ENCODE measurements around the gene SLC41A3.
"Not testable (repeated sequence)": the region's sequence is repeated elsewhere in the genome, so short reads cannot be mapped to it uniquely, and the experiment has no call there.

The SLC41A3 gene

GRCh38 chr3:126106336-126107202, 22.6 kb upstream of the SLC41A3 start:
- TF ChIP-seq ZNF274 (IDR thresholded peaks at IDR 0.05; ENCODE audit: low read depth, low read length), result no peak
- no peak overlapping the region for H3K4me3 ChIP-seq (ENCODE audit: low read length)

GRCh38 chr3:126105691-126106187, 21.8 kb upstream of the SLC41A3 start:
- TF ChIP-seq ZNF274 (IDR thresholded peaks at IDR 0.05; ENCODE audit: low read depth, low read length), result no peak
- no peak overlapping the region for H3K4me3 ChIP-seq (ENCODE audit: low read length)

GRCh38 chr3:126104742-126105605, 21.1 kb upstream of the SLC41A3 start:
- TF ChIP-seq ZNF274 (IDR thresholded peaks at IDR 0.05; ENCODE audit: low read depth, low read length), result no peak
- no peak overlapping the region for H3K4me3 ChIP-seq (ENCODE audit: low read length)

DNA sequence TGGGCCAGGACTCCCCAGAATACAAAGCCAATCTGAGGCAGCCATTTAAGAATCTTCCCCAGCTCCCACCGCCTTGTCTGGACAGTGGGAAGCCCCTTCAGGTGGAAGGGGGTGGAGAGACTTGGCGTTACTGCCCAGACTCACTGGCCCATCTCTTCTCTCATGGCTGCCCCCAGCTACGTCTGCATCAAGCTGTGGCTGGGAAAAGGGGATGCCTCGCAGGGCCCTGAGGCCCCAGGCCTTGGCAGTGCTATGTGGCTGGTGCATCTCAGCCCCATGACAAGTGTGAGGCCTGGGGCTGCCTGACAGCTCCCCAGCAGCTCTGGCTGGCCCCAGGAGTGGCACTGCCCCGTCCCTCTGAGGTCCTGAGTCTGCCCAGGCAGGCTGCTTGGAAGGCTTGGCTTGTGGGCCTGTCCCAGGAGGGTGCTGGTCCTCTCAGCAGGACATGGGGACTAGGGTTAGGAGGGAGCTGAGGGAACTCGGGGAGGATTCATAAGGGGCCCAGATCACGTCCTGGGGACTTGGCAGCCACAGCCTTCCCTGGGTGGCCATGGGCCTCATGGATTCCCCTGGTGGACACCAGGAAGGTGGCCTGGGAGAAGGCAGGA, 20.2 kb upstream of the SLC41A3 start:
- no peak overlapping the region for H3K4me3 ChIP-seq (ENCODE audit: low read length)
- TF ChIP-seq ZNF274 (IDR thresholded peaks at IDR 0.05; ENCODE audit: low read depth, low read length), result no peak

- no peak for TF ChIP-seq ZNF274 (IDR thresholded peaks at IDR 0.05; ENCODE audit: low read depth, low read length)
- no peak overlapping the region for H3K4me3 ChIP-seq (ENCODE audit: low read length)
Observed at GRCh38 chr3:126103121-126104027, 19.4 kb upstream of the SLC41A3 start.

GRCh38 chr3:126102530-126102951, 18.6 kb upstream of the SLC41A3 start:
- H3K4me3 ChIP-seq (ENCODE audit: low read length), result no peak overlapping the region
- TF ChIP-seq ZNF274 (IDR thresholded peaks at IDR 0.05; ENCODE audit: low read depth, low read length), result no peak

- no peak for TF ChIP-seq ZNF274 (IDR thresholded peaks at IDR 0.05; ENCODE audit: low read depth, low read length)
- no peak overlapping the region for H3K4me3 ChIP-seq (ENCODE audit: low read length)
Observed at GRCh38 chr3:126102011-126102410, 18.1 kb upstream of the SLC41A3 start.

DNA sequence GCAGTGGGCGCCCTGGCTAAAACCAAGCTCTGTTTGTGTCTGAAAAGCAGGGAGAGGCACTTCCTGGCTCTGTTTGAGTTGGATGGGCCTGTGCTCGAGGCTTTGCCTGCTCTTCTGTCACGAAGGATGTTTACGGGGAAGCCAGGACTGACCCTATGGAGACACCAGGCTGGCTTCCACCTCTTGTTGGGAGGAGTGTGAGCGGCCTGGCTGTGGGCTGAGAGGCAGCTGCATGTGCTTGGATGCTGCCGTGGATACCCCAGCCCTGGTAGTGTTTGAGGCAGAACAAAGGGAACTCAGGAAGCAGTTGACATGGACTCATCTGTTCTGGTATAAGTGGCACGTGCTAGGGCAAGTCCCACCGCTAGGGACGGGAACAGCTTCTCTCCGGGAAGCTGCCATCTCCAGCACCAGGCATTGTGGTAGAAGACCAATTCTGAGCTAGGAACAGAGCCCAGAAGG, 17.6 kb upstream of the SLC41A3 start:
- no peak overlapping the region for H3K4me3 ChIP-seq (ENCODE audit: low read length)
- no peak for TF ChIP-seq ZNF274 (IDR thresholded peaks at IDR 0.05; ENCODE audit: low read depth, low read length)

DNA sequence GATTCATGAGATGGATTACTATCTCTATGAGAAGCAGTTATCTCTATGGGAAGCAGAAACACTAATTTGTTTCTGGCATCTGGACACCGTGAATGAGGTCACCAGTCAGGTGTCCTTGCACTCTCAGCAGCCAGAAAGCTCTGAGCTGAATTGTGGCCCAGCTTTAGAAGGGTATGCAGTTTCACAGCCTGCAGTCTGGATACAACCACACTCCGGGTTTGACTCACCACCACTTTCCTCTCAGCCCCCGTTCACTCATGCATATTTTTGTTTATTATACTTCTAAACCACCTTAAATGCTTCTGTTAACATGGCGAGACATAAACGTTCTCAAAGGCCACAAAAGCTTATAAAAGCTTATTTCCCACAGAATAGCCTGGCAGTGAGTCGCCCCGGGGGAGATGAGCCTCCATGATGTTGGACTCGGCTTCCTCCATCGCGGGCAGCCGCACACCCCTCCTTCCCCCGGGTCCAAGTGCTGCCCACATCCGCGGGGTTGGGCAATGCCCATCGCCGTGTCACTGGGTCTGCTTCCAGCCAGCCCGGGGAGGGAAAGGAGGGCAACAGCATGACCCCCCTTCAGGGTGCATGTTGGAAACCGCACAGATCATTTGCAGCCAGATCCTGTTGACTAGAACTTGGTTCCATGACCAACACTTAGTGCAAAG, 16.8 kb upstream of the SLC41A3 start:
- H3K4me3 ChIP-seq (ENCODE audit: low read length), result no peak overlapping the region
- TF ChIP-seq ZNF274 (IDR thresholded peaks at IDR 0.05; ENCODE audit: low read depth, low read length), result no peak

DNA sequence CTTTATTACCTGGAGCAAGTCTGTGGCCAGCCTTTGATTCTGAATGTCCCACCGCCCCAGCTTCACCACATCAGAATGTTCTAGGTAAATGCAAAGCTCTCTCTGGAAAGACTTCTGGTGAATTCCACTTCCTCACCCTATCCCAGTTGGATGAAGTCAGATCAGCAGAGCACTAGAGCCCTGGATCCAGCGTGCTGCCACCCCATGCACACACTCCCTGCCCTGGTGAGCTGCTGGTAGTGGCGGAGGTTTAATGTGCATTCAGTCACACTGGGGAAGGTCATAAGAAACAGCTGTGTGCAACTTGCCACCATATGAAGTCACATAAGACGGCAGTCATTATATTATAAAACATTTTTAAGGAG, 16.3 kb upstream of the SLC41A3 start:
- H3K4me3 ChIP-seq (ENCODE audit: low read length), result no peak overlapping the region
- TF ChIP-seq ZNF274 (IDR thresholded peaks at IDR 0.05; ENCODE audit: low read depth, low read length), result no peak

GRCh38 chr3:126098391-126098858, 14.5 kb upstream of the SLC41A3 start:
- no peak for TF ChIP-seq ZNF274 (IDR thresholded peaks at IDR 0.05; ENCODE audit: low read depth, low read length)
- H3K4me3 ChIP-seq (ENCODE audit: low read length), result no peak overlapping the region

DNA sequence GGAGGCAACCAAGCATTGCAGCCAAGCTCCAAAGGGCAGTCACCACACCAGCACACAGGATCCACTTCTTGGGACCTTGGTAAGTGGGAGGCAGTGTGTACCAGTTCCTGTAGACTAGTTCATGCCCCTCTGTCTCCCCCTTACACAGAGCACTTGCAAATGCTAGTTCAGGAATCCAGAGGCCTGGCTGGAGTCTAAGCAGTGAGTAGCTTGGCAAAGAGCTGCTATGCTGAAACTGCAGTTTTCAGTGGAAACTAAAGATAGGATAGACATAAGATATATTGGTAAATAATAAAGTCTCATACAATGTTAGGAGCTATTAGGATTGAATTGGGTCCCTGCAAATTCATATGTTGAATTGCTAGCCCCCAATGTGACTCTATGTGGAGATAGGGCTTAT, 13.9 kb upstream of the SLC41A3 start:
- TF ChIP-seq ZNF274 (IDR thresholded peaks at IDR 0.05; ENCODE audit: low read depth, low read length), result no peak

DNA sequence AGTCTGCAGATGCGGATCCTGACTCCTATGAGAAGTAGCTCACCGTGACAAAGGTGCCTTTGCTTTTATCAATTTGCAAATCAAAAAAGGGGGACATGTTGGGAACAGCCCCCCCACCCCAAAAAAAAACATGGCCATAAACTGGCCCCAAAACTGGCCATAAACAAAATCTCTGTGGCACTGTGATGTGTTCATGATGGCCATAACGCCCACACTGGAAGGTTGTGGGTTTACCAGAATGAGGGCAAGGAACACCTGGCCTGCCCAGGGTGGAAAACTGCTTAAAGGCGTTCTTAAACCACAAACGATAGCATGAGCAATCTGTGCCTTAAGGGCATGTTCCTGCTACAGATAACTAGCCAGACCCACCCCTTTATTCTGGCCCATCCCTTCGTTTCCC, 12.3 kb upstream of the SLC41A3 start:
- H3K4me3 ChIP-seq (ENCODE audit: low read length), result not testable (repeated sequence)

More for the DNA sequence above, 13.9 kb upstream of the SLC41A3 start:
- H3K4me3 ChIP-seq (ENCODE audit: low read length), result no peak overlapping the region

DNA sequence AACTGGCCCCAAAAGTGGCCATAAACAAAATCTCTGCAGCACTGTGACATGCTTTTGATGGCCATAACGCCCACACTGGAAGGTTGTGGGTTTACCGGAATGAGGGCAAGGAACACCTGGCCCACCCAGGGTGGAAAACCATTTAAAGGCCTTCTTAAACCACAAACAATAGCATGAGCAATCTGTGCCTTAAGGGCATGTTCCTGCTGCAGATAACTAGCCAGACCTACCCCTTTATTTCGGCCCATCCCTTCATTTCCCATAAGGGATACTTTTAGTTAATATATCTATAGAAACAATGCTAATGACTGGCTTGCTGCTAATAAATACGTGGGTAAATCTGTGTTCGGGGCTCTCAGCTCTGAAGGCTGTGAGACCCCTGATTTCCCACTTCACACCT, 8.2 kb upstream of the SLC41A3 start:
- H3K4me3 ChIP-seq (ENCODE audit: low read length), result not testable (repeated sequence)
